DOHH2 (cell line): ENCODE results near the gene ZMYND8.

Experiments
- EZH2phosphoT487 ChIP-seq: fragments of 200-600 bp; sonication (generic); IDR thresholded peaks from 2 replicates; pipeline ENCODE4 v1.6.1; 2017; ENCODE audit warnings: borderline replicate concordance, mild to moderate bottlenecking, antibody characterized with exemption, low read length, moderate library complexity, mixed read lengths
- TF ChIP-seq, protein P1 (sequence below): fragments of 200-600 bp; sonication (generic); IDR thresholded peaks from one replicate; pipeline ENCODE4 v1.5.1; 2014; ENCODE audit warnings: antibody characterized with exemption, mild to moderate bottlenecking, low read depth, low read length; ENCODE audit not compliant: poor library complexity, severe bottlenecking

DNA sequence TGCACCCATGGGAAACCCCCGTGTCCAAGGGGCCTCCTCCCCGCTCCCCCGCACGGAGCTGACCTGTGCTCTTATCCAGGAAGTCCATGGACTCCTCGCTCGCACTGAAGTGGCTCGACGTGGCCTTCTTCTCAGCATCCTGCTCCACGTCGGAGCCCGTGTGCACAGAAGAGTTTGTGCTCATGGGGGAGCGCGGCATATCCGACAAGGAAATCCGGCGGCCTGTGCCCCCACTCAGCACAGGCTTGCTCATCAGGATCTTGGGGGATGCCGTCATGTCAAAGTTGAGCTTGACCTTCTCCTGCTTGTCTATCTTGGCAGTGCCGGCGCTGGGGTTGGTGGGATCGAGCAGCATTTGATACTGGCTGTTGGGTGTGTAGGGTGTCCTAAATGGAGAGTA lies 80.2 kb downstream of the ZMYND8 start:
- TF ChIP-seq, protein P1, sequence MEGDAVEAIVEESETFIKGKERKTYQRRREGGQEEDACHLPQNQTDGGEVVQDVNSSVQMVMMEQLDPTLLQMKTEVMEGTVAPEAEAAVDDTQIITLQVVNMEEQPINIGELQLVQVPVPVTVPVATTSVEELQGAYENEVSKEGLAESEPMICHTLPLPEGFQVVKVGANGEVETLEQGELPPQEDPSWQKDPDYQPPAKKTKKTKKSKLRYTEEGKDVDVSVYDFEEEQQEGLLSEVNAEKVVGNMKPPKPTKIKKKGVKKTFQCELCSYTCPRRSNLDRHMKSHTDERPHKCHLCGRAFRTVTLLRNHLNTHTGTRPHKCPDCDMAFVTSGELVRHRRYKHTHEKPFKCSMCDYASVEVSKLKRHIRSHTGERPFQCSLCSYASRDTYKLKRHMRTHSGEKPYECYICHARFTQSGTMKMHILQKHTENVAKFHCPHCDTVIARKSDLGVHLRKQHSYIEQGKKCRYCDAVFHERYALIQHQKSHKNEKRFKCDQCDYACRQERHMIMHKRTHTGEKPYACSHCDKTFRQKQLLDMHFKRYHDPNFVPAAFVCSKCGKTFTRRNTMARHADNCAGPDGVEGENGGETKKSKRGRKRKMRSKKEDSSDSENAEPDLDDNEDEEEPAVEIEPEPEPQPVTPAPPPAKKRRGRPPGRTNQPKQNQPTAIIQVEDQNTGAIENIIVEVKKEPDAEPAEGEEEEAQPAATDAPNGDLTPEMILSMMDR: no peak
- TF ChIP-seq EZH2phosphoT487: no peak
